OCI-LY7 (cell line): ENCODE data around the gene AKT3. TPM values are rescaled to one million over a fixed set of nuclear protein-coding genes. Genes with fewer than 3 reads are reported as not detected.

Source experiments
- BruUV-seq: library from RNA; stranded (reverse); fragments of 400-500 nt; replicated peaks from 2 replicates; lab custom pipeline; 2021; lab: Mats Ljungman, UMichigan
- CTCF ChIA-PET: fragments of 300-600 bp; sonication (Branson Sonifier 250); formaldehyde crosslinking; loops from one replicate; lab custom pipeline; 2022; ENCODE audit warnings: antibody characterized with exemption; ENCODE audit not compliant: unreplicated experiment; lab: Charles Lee
- POLR2A ChIA-PET: fragments of 300-600 bp; sonication (Branson Sonifier 250); formaldehyde crosslinking; loops from one replicate; lab custom pipeline; 2022; ENCODE audit warnings: antibody characterized with exemption; lab: Charles Lee
- DNase-seq: peaks from one replicate; pipeline ENCODE4 v3.0.0-alpha.2; 2015; ENCODE audit warnings: low spot score
- H2AFZ ChIP-seq: fragments of 200-600 bp; sonication (generic), shearing (Covaris generic); 2 replicates; pipeline ENCODE4 v1.6.1; 2014; ENCODE audit warnings: mild to moderate bottlenecking, antibody characterized with exemption, low read length, moderate library complexity
- H3K27ac ChIP-seq: fragments of 200-600 bp; sonication (generic); 2 replicates; pipeline ENCODE4 v1.5.1; 2014; ENCODE audit warnings: mixed run types, low read depth, mild to moderate bottlenecking, moderate library complexity, low read length, inconsistent platforms; ENCODE audit not compliant: poor library complexity, severe bottlenecking
- H3K36me3 ChIP-seq: fragments of 200-600 bp; sonication (generic); 2 replicates; pipeline ENCODE4 v1.6.1; 2014; ENCODE audit warnings: mild to moderate bottlenecking, antibody characterized with exemption, low read length, moderate library complexity, mixed read lengths; ENCODE audit not compliant: insufficient read depth
- H3K4me1 ChIP-seq: fragments of 200-600 bp; sonication (generic); 2 replicates; pipeline ENCODE4 v1.5.1; 2014; ENCODE audit warnings: mild to moderate bottlenecking, low read length; ENCODE audit not compliant: insufficient read depth, poor library complexity, severe bottlenecking
- H3K4me2 ChIP-seq: fragments of 200-600 bp; sonication (generic); 2 replicates; pipeline ENCODE4 v1.6.1; 2014; ENCODE audit warnings: mild to moderate bottlenecking, low read length
- H3K4me3 ChIP-seq: fragments of 200-600 bp; sonication (generic); 2 replicates; pipeline ENCODE4 v1.5.1; 2014; ENCODE audit warnings: mild to moderate bottlenecking, low read depth, low read length; ENCODE audit not compliant: poor library complexity, severe bottlenecking
- H3K79me2 ChIP-seq: fragments of 200-600 bp; sonication (generic); 2 replicates; pipeline ENCODE4 v1.6.1; 2016; ENCODE audit warnings: low read depth, mild to moderate bottlenecking, low read length, moderate library complexity, mixed read lengths; ENCODE audit not compliant: insufficient read depth
- H3K9me2 ChIP-seq: fragments of 200-600 bp; sonication (generic); 2 replicates; pipeline ENCODE4 v1.6.1; 2016; ENCODE audit warnings: mild to moderate bottlenecking, low read length, mixed read lengths; ENCODE audit not compliant: insufficient read depth
- H3K9me3 ChIP-seq: fragments of 200-600 bp; sonication (generic); 2 replicates; pipeline ENCODE4 v1.6.1; 2014; ENCODE audit warnings: mild to moderate bottlenecking, mixed run types, low read length, mixed read lengths
- H4K20me1 ChIP-seq: fragments of 200-600 bp; sonication (generic); 2 replicates; pipeline ENCODE4 v1.6.1; 2014; ENCODE audit warnings: mild to moderate bottlenecking, antibody characterized with exemption, low read length, moderate library complexity, mixed read lengths; ENCODE audit not compliant: insufficient read depth
- CTCF ChIP-seq: fragments of 200-600 bp; sonication (generic); conservative IDR thresholded peaks from 2 replicates; pipeline ENCODE4 v1.5.1; 2014; ENCODE audit warnings: mild to moderate bottlenecking, antibody characterized with exemption, low read length, moderate library complexity, mixed read lengths
- EZH2phosphoT487 ChIP-seq: fragments of 200-600 bp; sonication (generic); IDR thresholded peaks from 2 replicates; pipeline ENCODE4 v1.6.1; 2018; ENCODE audit warnings: low read depth, borderline replicate concordance, mild to moderate bottlenecking, mixed run types, antibody characterized with exemption, low read length, moderate library complexity, mixed read lengths
- intact Hi-C: fragments of 100-400 bp; cut with micrococcal nuclease; formaldehyde crosslinking; loops from one replicate; pipeline ENCODE4 v1.10.0; 2022; ENCODE audit not compliant: unreplicated experiment
- total RNA-seq, 2 experiments: library from RNA; depleted of rRNA in 1 of 2; stranded (reverse); fragments of >200 nt in 1 of 2; shearing (Covaris generic) in 1 of 2; gene quantifications; 2 replicates each; pipeline ENCODE4 v1.2.3, GENCODE V29; 2014 to 2022

The AKT3 gene
- total RNA-seq, 2 experiments from 2014 or later: 0.29 TPM; not detected in 1

- no peaks in the 10 kb centered on the region for H3K79me2 ChIP-seq
- H3K9me2 ChIP-seq: no peaks in the 10 kb centered on the region
- no peak overlapping the region for H3K27ac ChIP-seq
- ChIA-PET POLR2A (interaction anchor here (0.7 to 1.4 kb wide), 2 partner anchors 11 to 761 kb away, joined by 3 read pairs; no protein-coding TSS in a partner anchor), CTCF (no interaction called here)
- TF ChIP-seq EZH2phosphoT487: no peak
- no peak for TF ChIP-seq CTCF
- H4K20me1 ChIP-seq: no peaks in the 10 kb centered on the region
- H3K4me3 ChIP-seq: no peak overlapping the region
- no peak for DNase-seq
- H3K9me3 ChIP-seq: no peaks in the 10 kb centered on the region
- no peak overlapping the region for H3K4me2 ChIP-seq
- no peaks in the 10 kb centered on the region for H3K36me3 ChIP-seq
- BruUV-seq: no TSS peak
- H3K4me1 ChIP-seq: no peaks in the 10 kb centered on the region
- intact Hi-C loops: no loop called here
- H2AFZ ChIP-seq: no peak overlapping the region
These were observed 355.2 kb downstream of the AKT3 start for GRCh38 chr1:243494741-243495431.

- no peaks in the 10 kb centered on the region for H3K9me2 ChIP-seq
- POLR2A ChIA-PET: interaction anchor here (0.5 to 0.7 kb wide), 4 partner anchors 8 to 156 kb away, joined by 3 to 5 read pairs (median 3); no protein-coding TSS in a partner anchor
- CTCF ChIA-PET: no interaction called here
- no peak overlapping the region for H3K27ac ChIP-seq
- H4K20me1 ChIP-seq: no peaks in the 10 kb centered on the region
- no peak overlapping the region for H3K4me3 ChIP-seq
- TF ChIP-seq CTCF (no peak), EZH2phosphoT487 (no peak)
- no peaks in the 10 kb centered on the region for H3K79me2 ChIP-seq
- intact Hi-C loops: no loop called here
- no peaks in the 10 kb centered on the region for H3K36me3 ChIP-seq
- H3K4me2 ChIP-seq: no peak overlapping the region
- no peak for DNase-seq
- no peak overlapping the region for H2AFZ ChIP-seq
- no peaks in the 10 kb centered on the region for H3K4me1 ChIP-seq
- BruUV-seq: no TSS peak
- no peaks in the 10 kb centered on the region for H3K9me3 ChIP-seq
These were observed 356.6 kb downstream of the AKT3 start for GRCh38 chr1:243493156-243494129.
